ENCODE measurements around the gene DDX49.
"Not testable (repeated sequence)": the region's sequence is repeated elsewhere in the genome, so short reads cannot be mapped to it uniquely, and the experiment has no call there.

Gene DDX49

GRCh38 chr19:18895824-18896341, 23.6 kb upstream of the DDX49 start, which contains the start of gene CERS1:
Gene CERS1, minus strand, starts transcription at chr19:18896158. Its CDS starts 86 bp downstream, at chr19:18896072.
- no peak for DNase-seq

DNA sequence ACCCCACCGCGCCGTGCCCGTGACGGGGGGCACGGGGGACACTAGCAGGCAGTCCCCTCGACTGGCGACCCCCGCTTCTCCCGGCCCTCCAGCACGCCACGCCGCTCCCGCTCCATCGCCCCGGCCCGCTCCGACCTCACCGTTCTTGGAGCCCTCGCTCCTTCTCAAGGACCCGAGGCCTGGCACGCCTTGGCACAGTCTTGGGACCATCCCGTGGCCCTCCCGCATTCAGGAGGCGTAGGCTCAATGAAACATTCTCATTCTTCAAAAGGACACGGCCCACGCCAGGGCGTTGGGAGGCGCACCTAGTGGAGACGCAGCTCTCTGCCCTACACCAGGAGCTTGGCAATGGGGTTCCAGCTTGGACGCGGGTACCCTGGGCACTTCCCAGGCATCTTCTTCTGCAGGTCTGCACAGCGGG, 23.1 kb upstream of the DDX49 start:
- no peak for DNase-seq

- no peak for DNase-seq
These were observed 22.2 kb upstream of the DDX49 start for GRCh38 chr19:18897094-18898029.

GRCh38 chr19:18898081-18898606, 21.4 kb upstream of the DDX49 start:
- no peak for DNase-seq

GRCh38 chr19:18898607-18899408, 20.7 kb upstream of the DDX49 start:
- DNase-seq = no peak

DNA sequence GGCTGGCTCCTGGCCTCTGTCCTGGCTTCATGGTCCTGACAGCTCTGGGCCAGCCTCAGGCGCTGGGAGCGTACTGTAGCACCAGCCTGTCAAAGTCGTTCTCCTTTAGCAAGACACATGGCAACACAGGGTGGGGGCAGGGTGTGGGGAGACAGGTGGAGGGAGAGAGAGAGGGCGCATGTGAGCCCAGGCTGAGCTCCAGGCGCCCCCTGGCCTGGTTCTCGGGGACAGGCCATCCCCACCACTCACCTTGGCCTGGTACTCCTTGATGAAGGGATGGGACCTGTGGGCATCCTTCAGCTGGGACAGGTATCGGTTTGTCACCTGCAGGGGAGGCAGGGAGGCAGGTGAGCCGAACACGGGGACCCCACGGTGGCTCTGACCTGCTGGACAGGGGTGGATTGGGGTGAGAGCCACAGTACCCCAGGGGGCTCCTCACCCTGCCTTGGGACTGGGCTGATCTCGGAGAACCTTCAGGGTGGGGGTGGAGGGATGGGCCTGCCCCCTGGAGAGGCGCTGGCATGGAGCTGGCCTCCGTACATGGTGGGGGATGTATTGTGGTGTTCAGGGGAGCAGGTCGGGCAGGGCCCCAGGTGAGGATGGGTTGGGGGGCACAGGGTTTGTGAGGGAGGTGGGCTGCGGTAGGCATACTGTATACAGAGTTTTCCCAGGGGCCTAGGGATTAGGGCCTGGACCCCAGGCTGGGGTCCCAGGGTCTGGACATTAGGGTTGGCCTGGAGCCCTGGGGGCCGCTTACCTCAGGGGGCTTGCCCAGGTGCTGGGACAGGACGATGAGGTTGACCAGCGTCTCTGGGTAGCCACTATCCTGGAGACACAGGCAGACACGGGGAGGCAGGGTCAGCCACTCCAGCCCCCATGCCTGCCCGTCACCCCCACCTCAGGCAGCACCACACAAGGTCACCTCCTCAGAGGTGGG, 19.6 kb upstream of the DDX49 start:
- no peak for DNase-seq

GRCh38 chr19:18900700-18901481, 18.6 kb upstream of the DDX49 start:
- no peak for DNase-seq

- no peak for DNase-seq
These were observed 18.0 kb upstream of the DDX49 start for GRCh38 chr19:18901491-18901890.

- DNase-seq = not testable (repeated sequence)
These were observed 17.0 kb upstream of the DDX49 start for GRCh38 chr19:18902519-18902918.

DNA sequence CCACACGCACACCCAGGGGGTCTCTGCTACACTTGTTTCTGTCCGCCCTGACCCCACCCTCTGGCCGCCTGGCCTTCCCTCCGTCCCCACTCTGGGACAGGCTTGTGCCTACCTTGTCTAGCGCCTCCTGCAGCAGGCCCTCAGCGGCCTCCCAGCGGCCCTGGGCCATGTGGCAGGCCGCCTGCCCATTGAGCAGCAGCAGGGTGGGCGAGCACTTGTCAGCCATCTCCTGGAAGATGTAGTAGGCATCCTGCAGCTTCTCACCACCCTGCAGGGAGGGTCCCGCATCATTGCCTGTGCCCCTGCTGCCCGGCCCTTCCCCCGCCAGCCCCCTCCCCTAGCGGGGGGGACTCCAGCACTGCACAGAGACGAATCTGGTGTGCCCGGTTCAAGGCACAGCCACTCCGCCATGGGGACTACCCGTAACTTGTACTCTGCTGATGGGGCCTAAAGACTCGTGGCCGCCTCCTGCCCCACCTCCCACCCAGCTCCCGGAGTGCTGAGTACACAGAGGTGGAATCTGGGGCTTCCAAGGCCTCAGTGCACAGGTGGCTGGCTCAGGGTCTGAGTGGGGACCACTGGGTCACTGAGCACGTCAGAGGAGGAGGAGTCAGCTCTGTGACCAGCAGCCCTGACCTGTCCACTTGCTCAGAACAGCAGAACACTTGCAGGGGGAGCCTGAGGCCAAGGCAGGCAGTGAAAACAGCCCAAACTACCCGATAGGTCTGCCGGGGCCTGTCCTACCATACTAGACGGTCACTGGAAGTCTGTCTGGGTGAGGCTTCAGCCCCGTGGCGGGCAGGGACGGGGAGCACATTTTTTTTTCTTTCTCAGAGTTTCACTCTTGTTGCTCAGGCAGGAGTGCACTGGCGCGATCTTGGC, 16.1 kb upstream of the DDX49 start:
- no peak for DNase-seq

- no peak for DNase-seq
These were observed 15.0 kb upstream of the DDX49 start for GRCh38 chr19:18904334-18905057.

DNA sequence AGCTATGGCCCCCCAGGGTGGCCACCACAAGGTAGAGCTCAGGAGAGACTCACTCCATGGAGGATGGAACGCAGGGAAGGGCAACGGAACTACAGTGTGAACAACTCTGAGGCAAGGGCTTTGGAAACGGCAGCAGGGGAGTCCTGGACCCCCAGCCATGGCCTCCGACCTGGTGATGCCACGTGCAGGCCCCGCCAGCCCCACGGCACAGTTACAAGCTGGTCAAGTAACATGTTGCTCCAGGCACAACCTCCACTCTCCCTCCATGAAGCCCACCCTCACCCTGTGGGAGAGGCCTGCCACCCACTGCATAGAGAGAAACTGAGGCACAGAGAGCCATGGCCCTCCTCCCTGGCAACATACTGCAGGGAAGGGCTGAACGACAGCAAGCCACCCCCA, 14.5 kb upstream of the DDX49 start:
- DNase-seq = no peak

- no peak for DNase-seq
These were observed 13.8 kb upstream of the DDX49 start for GRCh38 chr19:18905513-18906236.

GRCh38 chr19:18906605-18907519, 12.7 kb upstream of the DDX49 start:
- no peak for DNase-seq

DNA sequence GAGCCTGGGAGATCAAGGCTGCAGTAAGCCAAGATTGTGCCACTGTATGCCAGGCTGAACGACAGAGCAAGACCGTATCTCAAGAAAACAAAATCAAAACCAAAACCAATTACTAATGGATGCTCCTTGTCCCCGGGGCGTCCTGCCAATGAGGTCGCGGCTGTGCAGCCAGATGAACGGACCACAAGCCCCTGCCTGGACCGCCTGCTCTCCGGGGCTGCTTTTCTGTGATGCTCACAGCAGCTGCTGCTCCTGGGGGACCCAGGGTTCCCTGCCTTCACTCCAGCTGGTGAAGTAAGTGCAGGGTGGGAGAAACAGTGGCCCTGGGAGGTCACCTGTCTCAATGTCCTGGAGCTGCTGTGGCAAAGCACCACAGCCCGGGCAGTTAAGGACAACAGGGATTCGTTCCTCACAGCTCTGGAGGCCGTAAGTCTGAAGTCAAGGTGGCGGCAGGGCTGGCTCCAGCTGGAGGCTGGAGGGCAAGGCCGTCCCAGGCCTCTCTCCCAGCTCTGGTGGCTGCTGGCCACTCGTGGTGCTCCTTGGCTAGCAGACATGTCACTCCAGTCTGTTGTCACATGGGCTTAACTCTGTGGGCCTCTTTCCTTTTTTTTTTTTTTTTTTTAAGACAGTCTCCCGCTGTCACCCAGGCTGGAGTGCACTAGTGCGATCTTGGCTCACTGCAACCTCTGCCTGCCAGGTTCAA, 10.4 kb upstream of the DDX49 start:
- DNase-seq = no peak

DNA sequence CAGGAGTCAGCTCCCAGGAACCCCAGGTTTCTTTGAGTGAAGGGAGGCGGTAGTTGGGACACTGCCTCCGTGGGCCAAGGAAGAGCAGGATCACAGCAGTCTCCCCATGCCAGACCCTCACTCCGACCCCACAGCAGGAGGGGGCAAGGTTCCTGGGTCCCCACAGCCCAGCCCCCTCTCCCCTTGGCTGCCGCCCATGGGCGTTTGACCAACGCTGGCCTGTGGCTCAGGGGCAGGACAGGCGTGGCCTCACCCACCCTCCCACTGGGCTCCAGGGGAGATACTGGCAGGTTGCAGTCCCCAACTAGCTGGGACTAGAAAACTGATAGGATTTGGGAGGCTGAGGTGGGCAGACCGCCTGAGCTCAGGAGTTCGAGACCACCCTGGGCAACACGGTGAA, 9.5 kb upstream of the DDX49 start:
- no peak for DNase-seq
